ENCODE data around the gene APBA1. TPM values are rescaled to one million over a fixed set of nuclear protein-coding genes. Genes with fewer than 3 reads are reported as not detected.

Gene APBA1
- total RNA-seq, 2 experiments from 2014 or later, result 0.26 to 0.51 TPM

- Mint-ChIP-seq H3K4me3 (no peak overlapping the region), H3K27me3 (peaks cover 4% of the 10 kb centered on the region), H3K9me3 (no peaks in the 10 kb centered on the region), H3K27ac (no peak overlapping the region), H3K4me1 (ENCODE audit: low read depth) (no peaks in the 10 kb centered on the region), H3K36me3 (no peaks in the 10 kb centered on the region)
- intact Hi-C loops (cut with micrococcal nuclease), result no loop called here
- CTCF ChIA-PET, result no interaction called here
- POLR2A ChIA-PET, result no interaction called here
- DNase-seq, result no peak
Measured at GRCh38 chr9:69388596-69388995, 283.6 kb downstream of the APBA1 start.

GRCh38 chr9:69386651-69387050, 285.5 kb downstream of the APBA1 start:
- CTCF ChIA-PET, result no interaction called here
- POLR2A ChIA-PET, result no interaction called here
- no peaks in the 10 kb centered on the region for H3K4me1 Mint-ChIP-seq (ENCODE audit: low read depth)
- H3K27ac Mint-ChIP-seq, result no peak overlapping the region
- intact Hi-C loops (cut with micrococcal nuclease), result no loop called here
- DNase-seq, result no peak
- no peak overlapping the region for H3K4me3 Mint-ChIP-seq
- no peaks in the 10 kb centered on the region for H3K9me3 Mint-ChIP-seq
- H3K27me3 Mint-ChIP-seq, result peaks cover 1% of the 10 kb centered on the region
- no peaks in the 10 kb centered on the region for H3K36me3 Mint-ChIP-seq

GRCh38 chr9:69385581-69386033, 286.6 kb downstream of the APBA1 start:
- CTCF ChIA-PET, result interaction anchor here (0.7 kb wide), 1 partner anchor 33 kb away, joined by 3 read pairs; no protein-coding TSS in a partner anchor
- no peak overlapping the region for H3K27ac Mint-ChIP-seq
- H3K9me3 Mint-ChIP-seq, result no peaks in the 10 kb centered on the region
- H3K4me1 Mint-ChIP-seq (ENCODE audit: low read depth), result no peaks in the 10 kb centered on the region
- DNase-seq, result no peak
- intact Hi-C loops (cut with micrococcal nuclease), result no loop called here
- peaks cover 1% of the 10 kb centered on the region for H3K27me3 Mint-ChIP-seq
- H3K36me3 Mint-ChIP-seq, result no peaks in the 10 kb centered on the region
- H3K4me3 Mint-ChIP-seq, result no peak overlapping the region
- POLR2A ChIA-PET, result no interaction called here

- Mint-ChIP-seq H3K27ac (no peak overlapping the region), H3K4me1 (ENCODE audit: low read depth) (no peaks in the 10 kb centered on the region), H3K27me3 (peaks cover 5% of the 10 kb centered on the region), H3K36me3 (no peaks in the 10 kb centered on the region), H3K4me3 (no peak overlapping the region), H3K9me3 (no peaks in the 10 kb centered on the region)
- no peak for DNase-seq
- ChIA-PET CTCF (no interaction called here), POLR2A (no interaction called here)
- intact Hi-C loops (cut with micrococcal nuclease), result no loop called here
Measured at GRCh38 chr9:69382135-69382534, 290.0 kb downstream of the APBA1 start.

- POLR2A ChIA-PET, result no interaction called here
Measured at GRCh38 chr9:69380811-69381210, 291.4 kb downstream of the APBA1 start.

GRCh38 chr9:69380301-69380700, 291.9 kb downstream of the APBA1 start:
- ChIA-PET CTCF (no interaction called here), POLR2A (no interaction called here)
- H3K27me3 Mint-ChIP-seq, result peaks cover 5% of the 10 kb centered on the region
- H3K9me3 Mint-ChIP-seq, result no peaks in the 10 kb centered on the region
- no peak overlapping the region for H3K4me3 Mint-ChIP-seq
- no peaks in the 10 kb centered on the region for H3K4me1 Mint-ChIP-seq (ENCODE audit: low read depth)
- H3K27ac Mint-ChIP-seq, result no peak overlapping the region
- DNase-seq, result no peak
- no peaks in the 10 kb centered on the region for H3K36me3 Mint-ChIP-seq
- intact Hi-C loops (cut with micrococcal nuclease), result no loop called here

More at GRCh38 chr9:69380811-69381210, 291.4 kb downstream of the APBA1 start:
- Mint-ChIP-seq H3K9me3 (no peaks in the 10 kb centered on the region), H3K27ac (no peak overlapping the region), H3K4me3 (no peak overlapping the region), H3K36me3 (no peaks in the 10 kb centered on the region), H3K27me3 (peaks cover 5% of the 10 kb centered on the region), H3K4me1 (ENCODE audit: low read depth) (no peaks in the 10 kb centered on the region)
- intact Hi-C loops (cut with micrococcal nuclease), result no loop called here
- CTCF ChIA-PET, result no interaction called here
- no peak for DNase-seq

- ChIA-PET CTCF (no interaction called here), POLR2A (no interaction called here)
- H3K9me3 Mint-ChIP-seq, result no peaks in the 10 kb centered on the region
- H3K4me1 Mint-ChIP-seq (ENCODE audit: low read depth), result no peaks in the 10 kb centered on the region
- no peak for DNase-seq
- no peak overlapping the region for H3K4me3 Mint-ChIP-seq
- intact Hi-C loops (cut with micrococcal nuclease), result no loop called here
- H3K36me3 Mint-ChIP-seq, result no peaks in the 10 kb centered on the region
- peaks cover 4% of the 10 kb centered on the region for H3K27me3 Mint-ChIP-seq
- no peak overlapping the region for H3K27ac Mint-ChIP-seq
Measured at GRCh38 chr9:69379270-69379982, 292.7 kb downstream of the APBA1 start.

GRCh38 chr9:69377981-69378380, 294.2 kb downstream of the APBA1 start:
- Mint-ChIP-seq H3K27ac (no peak overlapping the region), H3K4me3 (no peak overlapping the region), H3K27me3 (peaks cover 6% of the 10 kb centered on the region), H3K9me3 (no peaks in the 10 kb centered on the region), H3K36me3 (no peaks in the 10 kb centered on the region), H3K4me1 (ENCODE audit: low read depth) (no peaks in the 10 kb centered on the region)
- intact Hi-C loops (cut with micrococcal nuclease), result no loop called here
- CTCF ChIA-PET, result no interaction called here
- POLR2A ChIA-PET, result no interaction called here
- DNase-seq, result no peak

Other genes starting within 250 kb of the APBA1 start
- gene PTAR1, start 87.6 kb upstream of the APBA1 start, total RNA-seq, result 10 to 100 TPM; 37.0 to 37.3 TPM
- gene CFAP95, start 148.4 kb upstream of the APBA1 start, total RNA-seq, result not detected